ENCODE measurements around the gene SYNDIG1L. TPM values are rescaled to one million over a fixed set of nuclear protein-coding genes. Genes with fewer than 3 reads are reported as not detected.

The SYNDIG1L gene
- total and polyA plus RNA-seq, 2 of the 8 experiments (the other 6 are each of a cell fraction or from before 2014, with no cell fraction given) = 3.0 to 3.2 TPM

DNA sequence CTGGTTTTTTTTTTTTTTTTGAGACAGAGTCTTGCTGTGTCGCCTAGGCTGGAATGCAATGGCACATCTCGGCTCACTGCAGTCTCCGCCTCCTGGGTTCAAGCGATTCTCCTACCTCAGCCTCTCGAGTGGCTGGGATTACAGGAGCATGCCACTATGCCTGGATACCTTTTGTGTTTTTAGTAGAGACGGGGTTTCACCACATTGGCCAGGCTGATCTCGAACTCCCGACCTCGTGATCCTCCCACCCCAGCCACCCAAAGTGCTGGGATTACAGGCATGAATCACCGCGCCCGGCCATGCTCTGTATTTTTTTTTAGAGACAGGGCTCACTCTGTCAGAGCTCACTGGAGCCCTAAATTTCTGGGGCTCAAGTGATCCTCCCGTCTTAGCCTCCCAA, 45.2 kb downstream of the SYNDIG1L start (continued):
- no peak for TF ChIP-seq ZNF274 (IDR thresholded peaks at IDR 0.05; ENCODE audit: borderline replicate concordance, extremely low read depth, low read length)
- TF ChIP-seq BACH1 (IDR thresholded peaks at IDR 0.05; ENCODE audit: low read length) = no peak

Measured in H1 (cell line).